K562 (cell line): ENCODE measurements around the gene ISL1. TPM values are rescaled to one million over a fixed set of nuclear protein-coding genes. Genes with fewer than 3 reads are reported as not detected.

Experiments used
- ATAC-seq: fragments of 200-7000 bp; cut with Tn5 transposase; 3 replicates; pipeline ENCODE4 v1.9.1; 2020; ENCODE audit warnings: moderate library complexity
- BruUV-seq: library from RNA; stranded (reverse); fragments of 400-500 nt; replicated peaks from 2 replicates; lab custom pipeline; 2021; lab: Mats Ljungman, UMichigan
- CTCF ChIA-PET: fragments of 300-600 bp; formaldehyde crosslinking; extraction: SDS; loops from one replicate; lab custom pipeline; 2021; ENCODE audit warnings: low intra/inter-chr PET ratio; lab: Yijun Ruan, JAX
- POLR2A ChIA-PET: fragments of 300-600, 350-650 bp; sonication (Branson Sonifier 250); formaldehyde crosslinking; extraction: SDS; loops from one replicate; lab custom pipeline; 2021; ENCODE audit warnings: antibody characterized with exemption, inconsistent platforms; lab: Yijun Ruan, JAX
- DNase-seq, 4 experiments: peaks; one replicate each; pipeline versions ENCODE4 v3.0.0 to v3.0.0-alpha.2; 2011 to 2018; ENCODE audit warnings: low spot score in 3 of 4, mixed read lengths in 3 of 4; ENCODE audit errors: extremely low read depth in 1 of 4
- FAIRE-seq: peaks from 2 replicates; lab custom pipeline; 2011; peaks lifted over from hg19 to GRCh38; lab: Jason Lieb, UNC
- H2AFZ ChIP-seq: 2 replicates; pipeline ENCODE4 v1.6.0; 2011; ENCODE audit warnings: low read depth, low read length, control low read depth, inconsistent platforms
- H3K27ac ChIP-seq: fragments of 200-600 bp; 3 replicates; pipeline ENCODE4 v1.8.0; 2011; ENCODE audit warnings: low read depth, mild to moderate bottlenecking, control low read depth, inconsistent platforms, low read length, moderate library complexity, mixed read lengths; ENCODE audit errors: extremely low read depth
- H3K27me3 ChIP-seq, 2 experiments: fragments of 300-600 bp in 1 of 2; 2 replicates in 1 of 2; 3 replicates in 1 of 2; pipeline versions ENCODE4 v1.6.0 to v1.8.0; 2011; ENCODE audit warnings: inconsistent platforms in 2 of 2, low read length in 2 of 2, mild to moderate bottlenecking in 1 of 2, mixed read lengths in 1 of 2, moderate library complexity in 1 of 2; ENCODE audit not compliant: control insufficient read depth in 2 of 2, insufficient read depth in 2 of 2
- H3K36me3 ChIP-seq: fragments of 300-600 bp; 3 replicates; pipeline ENCODE4 v1.8.0; 2011; ENCODE audit warnings: mild to moderate bottlenecking, low read length, inconsistent platforms; ENCODE audit not compliant: control insufficient read depth, insufficient read depth
- H3K4me1 ChIP-seq, 2 experiments: fragments of 200-600 bp in 1 of 2; replicated peaks in 1 of 2; 2 replicates in 1 of 2; 3 replicates in 1 of 2; pipeline versions ENCODE4 v1.5.1 to v1.8.0; 2011; ENCODE audit warnings: inconsistent platforms in 2 of 2, low read length in 2 of 2, mild to moderate bottlenecking in 1 of 2, mixed read lengths in 1 of 2, moderate library complexity in 1 of 2; ENCODE audit not compliant: control insufficient read depth in 2 of 2, insufficient read depth in 2 of 2
- H3K4me2 ChIP-seq: 2 replicates; pipeline ENCODE4 v1.6.1; 2011; ENCODE audit warnings: low read length, control low read depth, inconsistent platforms, mixed read lengths; ENCODE audit not compliant: insufficient read depth
- H3K4me3 ChIP-seq: fragments of 200-600 bp; sonication (generic), shearing (Covaris generic); 2 replicates; pipeline ENCODE4 v1.5.1; 2016; ENCODE audit warnings: control low read depth, inconsistent platforms
- H3K79me2 ChIP-seq: fragments of 200-600 bp; 3 replicates; pipeline ENCODE4 v1.8.0; 2011; ENCODE audit warnings: low read length, inconsistent platforms; ENCODE audit not compliant: control insufficient read depth, insufficient read depth
- H3K9ac ChIP-seq, 2 experiments: 2 replicates each; pipeline versions ENCODE4 v1.6.0 to v1.6.1; 2011; ENCODE audit warnings: low read depth in 2 of 2, low read length in 2 of 2, control low read depth in 1 of 2, inconsistent platforms in 1 of 2, mild to moderate bottlenecking in 1 of 2, mixed read lengths in 1 of 2; ENCODE audit not compliant: insufficient read depth in 1 of 2
- H3K9me1 ChIP-seq: one replicate; pipeline ENCODE4 v1.6.0; 2011; ENCODE audit warnings: inconsistent platforms, mild to moderate bottlenecking, low read length, moderate library complexity; ENCODE audit not compliant: control insufficient read depth, insufficient read depth
- H3K9me3 ChIP-seq: replicated peaks from 2 replicates; pipeline ENCODE4 v1.5.1; 2011; ENCODE audit warnings: low read depth, low read length, inconsistent platforms; ENCODE audit not compliant: control insufficient read depth, insufficient read depth
- H4K20me1 ChIP-seq: replicated peaks from 2 replicates; pipeline ENCODE4 v1.6.1; 2011; ENCODE audit warnings: low read length, inconsistent platforms, mixed read lengths; ENCODE audit not compliant: control insufficient read depth, insufficient read depth
- BDP1 ChIP-seq: IDR thresholded peaks from 3 replicates; pipeline ENCODE4 v1.6.1; 2011; ENCODE audit not compliant: insufficient read length, insufficient read depth
- JUNB ChIP-seq: fragments of 450-650 bp; formaldehyde crosslinking; conservative IDR thresholded peaks from 2 replicates; pipeline ENCODE4 v1.4.0; 2020; ENCODE audit warnings: mild to moderate bottlenecking
- MTA1 ChIP-seq: fragments of 450-650 bp; IDR thresholded peaks from 2 replicates; pipeline ENCODE4 v1.6.1; 2017; ENCODE audit warnings: borderline replicate concordance
- NRF1 ChIP-seq, 2 experiments: fragments of 450-650 bp; IDR thresholded peaks in 1 of 2; conservative IDR thresholded peaks in 1 of 2; 2 replicates each; pipeline ENCODE4 v1.6.1; 2014; ENCODE audit warnings: mild to moderate bottlenecking in 2 of 2
- PHB ChIP-seq: fragments of 250-450 bp; sonication (Bioruptor Pico); IDR thresholded peaks from 2 replicates; pipeline ENCODE4 v1.5.0; 2021
- PTRF ChIP-seq: fragments of 450-650 bp; IDR thresholded peaks from 2 replicates; pipeline ENCODE4 v1.6.1; 2016; ENCODE audit warnings: mild to moderate bottlenecking, missing genetic modification characterization, missing compliant biosample characterization
- TCF3 ChIP-seq: sonication (generic); formaldehyde crosslinking; IDR thresholded peaks from 2 replicates; pipeline ENCODE4 v1.4.0; 2020; ENCODE audit warnings: mild to moderate bottlenecking, missing genetic modification reagents
- ZNF699 ChIP-seq: fragments of 250-450 bp; sonication (Bioruptor Pico); IDR thresholded peaks from 2 replicates; pipeline ENCODE4 v1.8.0; 2021; ENCODE audit warnings: mild to moderate bottlenecking, moderate library complexity; ENCODE audit not compliant: insufficient replicate concordance
- WGBS: fragments of 100-300 bp; shearing (Covaris generic); methylation state at CpG from one replicate; pipeline ENCODE4 v1.1.6; 2016; ENCODE audit warnings: low coverage, mixed read lengths; ENCODE audit not compliant: insufficient coverage; ENCODE audit errors: missing lambda C conversion rate; 5-methylcytosine and 5-hydroxymethylcytosine counted together
- in situ Hi-C: fragments of 300-500 bp; cut with MboI; formaldehyde crosslinking; loops from 4 replicates; pipeline ENCODE4 v1.15.0; 2018; ENCODE audit warnings: inconsistent platforms, mixed read lengths
- intact Hi-C: fragments of 100-400 bp; cut with micrococcal nuclease; formaldehyde crosslinking; loops from 2 replicates; pipeline ENCODE4 v1.14.2; 2022
- polyA plus RNA-seq, 8 experiments: library from polyadenylated mRNA; depleted of rRNA in 4 of 8; stranded (reverse) in 5 of 8; unstranded in 3 of 8; fragments of >200 nt; fragmentation: Nextera tagmentation in 2 of 8; fragmentation: Illumina TruSeq in 1 of 8; extraction: Ambion mirVana in 2 of 8; extraction: Trizol in 1 of 8; gene quantifications; 2 replicates each; pipeline versions ENCODE4 v1.2.1 to v1.2.3, GENCODE V29; 2011 to 2014; ENCODE audit warnings: inconsistent platforms in 1 of 8, missing spikeins in 1 of 8
- total RNA-seq, 7 experiments: library from RNA; depleted of rRNA in 6 of 7; stranded (reverse); fragments of >200 nt in 6 of 7; fragmentation: Illumina TruSeq in 2 of 7; extraction: Trizol in 2 of 7; gene quantifications; 2 replicates each; pipeline versions ENCODE4 v1.2.1 to v1.2.3, GENCODE V29; 2011 to 2021; ENCODE audit warnings: low replicate concordance in 1 of 7
- TF ChIP-seq, protein P1 (sequence below): fragments of 450-650 bp; IDR thresholded peaks from 2 replicates; pipeline ENCODE4 v1.7.0; 2016; ENCODE audit warnings: borderline replicate concordance
- TF ChIP-seq, protein P2 (sequence below): fragments of 450-650 bp; formaldehyde crosslinking; IDR thresholded peaks from 2 replicates; pipeline ENCODE4 v1.4.0; 2020; ENCODE audit warnings: mild to moderate bottlenecking
- TF ChIP-seq, protein P3 (sequence below): fragments of 450-650 bp; IDR thresholded peaks from 2 replicates; pipeline ENCODE4 v1.6.1; 2018; ENCODE audit warnings: mild to moderate bottlenecking, low read depth; ENCODE audit not compliant: partially characterized antibody

Gene ISL1
- total and polyA plus RNA-seq, 9 of the 15 experiments (the other 6 are each of a cell fraction or from before 2014, with no cell fraction given), result not detected

DNA sequence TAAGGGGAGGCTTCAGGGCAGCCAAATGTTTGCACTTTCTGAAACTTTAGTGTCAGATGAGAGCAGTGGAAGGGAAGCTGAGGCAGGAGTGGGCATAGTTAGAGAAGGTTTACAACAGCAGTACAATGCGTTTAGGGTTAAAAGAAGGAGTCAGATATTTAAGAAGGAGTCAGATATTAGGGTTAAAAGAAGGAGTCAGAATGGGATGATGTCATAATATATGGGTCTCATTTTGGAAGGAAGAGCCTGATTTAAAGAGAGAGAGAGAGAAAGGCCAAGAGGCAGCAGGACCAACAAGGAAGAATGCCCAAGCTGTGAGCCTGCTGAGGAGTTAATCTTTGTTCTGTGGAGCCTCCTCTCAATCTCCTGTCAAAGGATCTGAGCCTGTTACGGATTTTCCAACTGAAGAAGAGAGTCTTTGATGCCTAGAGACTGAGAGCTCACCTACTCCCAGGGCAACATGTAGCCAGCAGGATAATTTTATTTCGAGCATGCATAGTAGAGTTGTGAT is 9.5 kb downstream of the ISL1 start (continued):
- TF ChIP-seq, protein P1, sequence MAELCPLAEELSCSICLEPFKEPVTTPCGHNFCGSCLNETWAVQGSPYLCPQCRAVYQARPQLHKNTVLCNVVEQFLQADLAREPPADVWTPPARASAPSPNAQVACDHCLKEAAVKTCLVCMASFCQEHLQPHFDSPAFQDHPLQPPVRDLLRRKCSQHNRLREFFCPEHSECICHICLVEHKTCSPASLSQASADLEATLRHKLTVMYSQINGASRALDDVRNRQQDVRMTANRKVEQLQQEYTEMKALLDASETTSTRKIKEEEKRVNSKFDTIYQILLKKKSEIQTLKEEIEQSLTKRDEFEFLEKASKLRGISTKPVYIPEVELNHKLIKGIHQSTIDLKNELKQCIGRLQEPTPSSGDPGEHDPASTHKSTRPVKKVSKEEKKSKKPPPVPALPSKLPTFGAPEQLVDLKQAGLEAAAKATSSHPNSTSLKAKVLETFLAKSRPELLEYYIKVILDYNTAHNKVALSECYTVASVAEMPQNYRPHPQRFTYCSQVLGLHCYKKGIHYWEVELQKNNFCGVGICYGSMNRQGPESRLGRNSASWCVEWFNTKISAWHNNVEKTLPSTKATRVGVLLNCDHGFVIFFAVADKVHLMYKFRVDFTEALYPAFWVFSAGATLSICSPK, result no peak
- TF ChIP-seq JUNB (CRISPR knock-in tag) (no peak), MTA1 (no peak), ZNF699 (CRISPR knock-in tag) (no peak), NRF1 (conservative IDR thresholded peaks at IDR 0.05 in 1 of 2, IDR thresholded peaks at IDR 0.05 in 1 of 2) (no peak)

DNA sequence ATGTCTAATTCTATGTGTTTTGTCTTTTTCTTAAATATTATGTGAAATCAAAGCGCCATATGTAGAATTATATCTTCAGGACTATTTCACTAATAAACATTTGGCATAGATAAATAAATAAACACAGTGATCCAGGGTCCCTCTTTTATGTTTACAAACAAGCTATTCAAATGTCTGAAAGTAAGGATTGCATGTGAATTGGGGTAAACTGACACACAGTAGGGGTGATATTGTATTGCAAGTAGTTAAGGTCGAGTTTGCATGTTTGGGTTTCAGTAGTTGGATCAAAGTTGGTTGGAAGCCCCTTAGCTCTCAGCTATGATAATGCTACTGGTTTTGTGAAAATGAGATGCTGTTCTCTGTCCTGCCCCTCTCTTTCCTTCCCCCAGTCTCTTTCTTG is 11.4 kb downstream of the ISL1 start:
- no peaks in the 10 kb centered on the region for H3K9me3 ChIP-seq
- no peaks in the 10 kb centered on the region for H4K20me1 ChIP-seq
- FAIRE-seq (no peak), DNase-seq (no peak), ATAC-seq (no peak)
- CTCF ChIA-PET, result no interaction called here
- H3K36me3 ChIP-seq, result no peaks in the 10 kb centered on the region
- no peak overlapping the region for H3K4me3 ChIP-seq
- H3K27me3 ChIP-seq, result peaks cover 0 to 6% of the 10 kb centered on the region in 2 experiments; a peak in 1 of 5 replicates
- POLR2A ChIA-PET, result no interaction called here
- 0% methylated on average over 2 of the region's 2 CpGs for WGBS
- no peak overlapping the region for H3K9ac ChIP-seq
- no peaks in the 10 kb centered on the region for H3K9me1 ChIP-seq
- H3K27ac ChIP-seq, result no peak overlapping the region
- in situ Hi-C loops, result loop anchor here (25.0 kb wide), 1 partner anchor 1268 kb away; no protein-coding TSS in a partner anchor
- H3K4me1 ChIP-seq, result peaks cover 0 to 6% of the 10 kb centered on the region in 2 experiments; a peak in 1 of 5 replicates
- BruUV-seq, result no TSS peak
- intact Hi-C loops, result no loop called here
- H2AFZ ChIP-seq, result no peak overlapping the region
- H3K79me2 ChIP-seq, result no peaks in the 10 kb centered on the region
- TF ChIP-seq, protein P2, sequence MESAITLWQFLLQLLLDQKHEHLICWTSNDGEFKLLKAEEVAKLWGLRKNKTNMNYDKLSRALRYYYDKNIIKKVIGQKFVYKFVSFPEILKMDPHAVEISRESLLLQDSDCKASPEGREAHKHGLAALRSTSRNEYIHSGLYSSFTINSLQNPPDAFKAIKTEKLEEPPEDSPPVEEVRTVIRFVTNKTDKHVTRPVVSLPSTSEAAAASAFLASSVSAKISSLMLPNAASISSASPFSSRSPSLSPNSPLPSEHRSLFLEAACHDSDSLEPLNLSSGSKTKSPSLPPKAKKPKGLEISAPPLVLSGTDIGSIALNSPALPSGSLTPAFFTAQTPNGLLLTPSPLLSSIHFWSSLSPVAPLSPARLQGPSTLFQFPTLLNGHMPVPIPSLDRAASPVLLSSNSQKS, result no peak
- TF ChIP-seq PTRF, result no peak
- TF ChIP-seq, protein P3, sequence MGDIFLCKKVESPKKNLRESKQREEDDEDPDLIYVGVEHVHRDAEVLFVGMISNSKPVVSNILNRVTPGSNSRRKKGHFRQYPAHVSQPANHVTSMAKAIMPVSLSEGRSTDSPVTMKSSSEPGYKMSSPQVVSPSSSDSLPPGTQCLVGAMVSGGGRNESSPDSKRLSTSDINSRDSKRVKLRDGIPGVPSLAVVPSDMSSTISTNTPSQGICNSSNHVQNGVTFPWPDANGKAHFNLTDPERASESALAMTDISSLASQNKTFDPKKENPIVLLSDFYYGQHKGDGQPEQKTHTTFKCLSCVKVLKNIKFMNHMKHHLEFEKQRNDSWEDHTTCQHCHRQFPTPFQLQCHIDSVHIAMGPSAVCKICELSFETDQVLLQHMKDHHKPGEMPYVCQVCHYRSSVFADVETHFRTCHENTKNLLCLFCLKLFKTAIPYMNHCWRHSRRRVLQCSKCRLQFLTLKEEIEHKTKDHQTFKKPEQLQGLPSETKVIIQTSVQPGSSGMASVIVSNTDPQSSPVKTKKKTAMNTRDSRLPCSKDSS, result no peak
- no peak for TF ChIP-seq BDP1
- TF ChIP-seq PHB (CRISPR knock-in tag), result no peak
- no peak for TF ChIP-seq TCF3
- TF ChIP-seq, all 486 proteins: peak for 0
- no peak overlapping the region for H3K4me2 ChIP-seq
